LNCAP (cell line): ENCODE measurements around the gene XAB2.
A peak's percentile ranks its signal among the peaks of the same experiment; 100 is the strongest.

ENCODE experiments used
- CTCF ChIP-seq: fragments of 450-650 bp; IDR thresholded peaks from 2 replicates; pipeline ENCODE4 v1.5.1; 2017; ENCODE audit warnings: mild to moderate bottlenecking

XAB2 gene

GRCh38 chr19:7641290-7642276, 12.2 kb upstream of the XAB2 start:
- peak; percentile 7; the same call in 1 of the 2 replicates for TF ChIP-seq CTCF

DNA sequence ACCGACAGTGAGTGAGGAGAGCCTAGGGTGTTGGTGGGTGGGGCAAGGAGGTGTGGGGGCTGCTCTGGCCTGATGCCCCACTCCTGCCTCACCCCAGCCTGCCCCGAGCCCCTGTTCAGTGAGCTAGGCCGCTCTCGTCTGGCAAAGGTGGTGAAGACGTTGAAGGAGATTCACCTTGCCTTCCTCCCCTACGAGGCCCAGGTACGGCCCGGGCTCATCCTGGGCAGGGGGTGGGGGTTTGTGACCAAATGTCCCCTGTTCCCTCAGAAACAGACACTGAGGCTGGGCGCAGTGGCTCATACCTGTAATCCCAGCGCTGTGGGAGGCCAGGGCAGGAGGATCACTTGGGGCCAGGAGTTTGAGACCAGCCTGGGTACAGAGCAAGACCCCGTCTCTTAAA, 11.5 kb upstream of the XAB2 start:
- no peak for TF ChIP-seq CTCF

DNA sequence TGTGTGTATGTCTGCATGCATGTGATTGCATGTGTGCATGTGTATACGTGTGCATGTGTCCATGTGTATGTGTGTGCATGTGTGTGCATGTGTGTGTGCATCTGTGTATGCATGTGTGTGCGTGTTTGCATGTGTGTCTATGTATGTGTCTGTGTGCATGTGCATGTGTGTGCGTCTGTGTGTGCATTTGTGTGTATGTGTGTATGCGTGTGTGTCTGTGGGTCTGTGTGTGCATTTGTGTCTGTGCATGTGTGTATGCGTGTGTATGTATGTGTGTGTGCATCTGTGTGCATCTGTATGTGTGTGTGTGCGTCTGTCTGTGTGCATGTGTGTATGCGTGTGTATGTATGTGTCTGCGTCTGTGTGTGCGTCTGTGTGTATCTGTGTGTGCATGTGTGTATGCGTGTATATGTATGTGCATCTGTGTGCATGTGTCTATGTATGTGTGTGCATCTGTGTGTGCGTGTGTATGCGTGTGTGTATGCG, 10.6 kb upstream of the XAB2 start:
- TF ChIP-seq CTCF = no peak

GRCh38 chr19:7638802-7639465, 9.6 kb upstream of the XAB2 start:
- TF ChIP-seq CTCF = no peak

DNA sequence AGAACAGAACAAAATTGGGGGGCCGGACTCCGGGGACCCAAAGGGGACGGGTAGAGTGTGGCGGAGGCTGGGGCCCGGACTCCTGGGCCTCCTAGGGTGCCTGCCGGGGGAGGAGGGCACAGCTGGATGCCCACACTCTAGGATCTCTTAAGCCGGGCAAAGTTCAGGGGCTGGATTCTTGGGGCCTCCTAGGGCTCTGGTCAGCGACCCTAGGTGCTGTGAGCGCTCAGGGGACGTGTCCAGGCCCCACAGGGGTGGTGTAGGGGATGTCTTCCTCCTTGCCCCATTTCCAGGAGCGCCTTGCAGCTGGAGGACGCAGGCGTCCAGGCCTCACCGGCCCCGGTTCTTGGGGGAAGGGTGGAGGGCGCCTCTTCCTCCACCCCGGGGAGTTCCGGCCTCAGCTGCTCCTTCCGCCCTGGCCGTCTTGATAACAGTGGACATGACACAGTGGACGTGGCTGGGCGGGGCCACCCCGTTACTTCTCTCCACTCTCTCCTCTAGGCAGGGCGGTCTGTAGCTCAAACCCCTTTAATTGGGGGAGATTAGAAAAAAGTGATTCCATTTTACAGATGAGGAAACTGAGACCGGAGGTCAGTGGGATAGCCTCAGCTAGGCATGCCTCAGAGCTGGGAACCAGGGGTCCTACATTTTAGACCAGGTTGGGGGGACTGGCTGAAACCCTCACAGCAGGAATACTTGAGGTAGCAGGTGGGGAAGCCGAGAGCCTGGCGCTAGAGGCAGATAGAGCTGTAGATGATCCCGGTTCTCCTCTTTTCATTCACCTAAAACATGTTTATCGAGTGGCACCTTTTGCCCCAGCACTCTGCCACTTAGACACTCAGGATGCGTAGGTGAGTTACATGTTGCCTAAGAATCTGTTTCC, 8.3 kb upstream of the XAB2 start:
- no peak for TF ChIP-seq CTCF

DNA sequence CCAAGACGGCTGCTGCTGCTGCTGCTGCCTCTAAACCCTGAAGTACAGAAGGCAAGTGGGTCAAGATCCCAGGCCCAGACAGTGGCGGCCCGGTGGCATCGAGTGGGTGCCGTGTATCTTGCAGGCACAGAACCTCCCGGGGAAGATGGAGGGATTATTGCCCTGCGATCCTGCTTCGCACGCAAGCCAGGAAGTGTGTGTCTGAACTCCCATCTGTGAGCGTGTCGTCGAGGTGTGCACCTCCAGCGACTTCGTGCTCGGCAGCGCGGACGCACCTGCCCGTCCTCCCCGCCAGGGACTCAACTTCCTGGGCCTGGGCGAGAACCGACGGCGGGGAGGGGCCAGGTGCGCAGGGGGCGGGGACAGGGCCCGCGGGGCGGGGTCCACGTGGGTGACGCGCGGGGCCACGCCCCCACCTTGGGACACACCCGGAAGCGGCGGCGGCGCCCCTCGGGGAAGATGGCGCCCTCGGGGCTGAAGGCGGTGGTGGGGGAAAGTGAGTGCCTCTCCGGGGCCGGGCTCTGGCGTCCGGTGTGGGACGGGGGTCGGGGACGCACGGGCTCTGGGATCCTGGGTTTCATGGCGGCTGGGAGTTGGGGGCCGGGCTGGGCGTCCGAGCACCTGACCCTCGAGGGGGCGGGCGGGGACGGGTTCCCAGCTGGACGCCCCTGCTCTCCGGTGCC, 7.5 kb upstream of the XAB2 start, which contains the start of gene STXBP2:
STXBP2 (plus strand) TSS at position 420 of the 683 bp plus-strand sequence; CDS start at position 460, 40 bp downstream.
- TF ChIP-seq CTCF = no peak
